ENCODE data around the gene TAGLN3.

The TAGLN3 gene

DNA sequence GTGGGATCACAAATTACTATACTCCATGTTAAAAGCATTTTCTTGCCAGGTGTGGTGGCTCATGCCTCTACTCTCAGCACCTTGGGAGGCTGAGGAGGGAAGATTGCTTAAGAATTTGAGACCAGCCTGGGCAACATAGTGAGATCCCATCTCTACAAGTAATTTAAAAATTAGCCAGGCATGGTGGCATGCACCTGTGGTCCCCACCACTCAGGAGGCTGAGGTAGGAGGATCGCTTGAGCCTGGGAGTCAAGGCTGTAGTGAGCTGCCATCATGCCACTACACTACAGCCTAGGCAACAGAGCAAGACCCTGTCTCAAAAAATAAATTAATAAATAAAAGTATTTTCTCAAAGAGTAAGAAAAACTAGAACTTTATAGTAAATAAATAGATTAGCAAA is 42.8 kb upstream of the TAGLN3 start:
- ChIA-PET POLR2A (no interaction called here), CTCF (interaction anchor here (0.9 to 1.2 kb wide), 2 partner anchors 12 to 87 kb away, joined by 4 read pairs; no protein-coding TSS in a partner anchor)
- Histone ChIP-seq H3K4me1 (ENCODE audit: control insufficient read depth, insufficient read depth, low read length) (peaks cover 7% of the 10 kb centered on the region), H3K4me3 (ENCODE audit: low read depth, low read length) (no peak overlapping the region), H3K36me3 (ENCODE audit: control insufficient read depth in 2 of 2, insufficient read depth in 1 of 2, low read length in 2 of 2) (peaks cover 0 to 5% of the 10 kb centered on the region in 2 experiments; a peak in 1 of 3 replicates), H3K9me3 (ENCODE audit: control insufficient read depth, insufficient read depth, low read depth, low read length) (no peaks in the 10 kb centered on the region), H3K27ac (ENCODE audit: extremely low read depth, low read depth, low read length) (no peak overlapping the region)
- TF ChIP-seq ZSCAN23 (tag by site-specific recombination; IDR thresholded peaks at IDR 0.05): no peak
- 0 out of 2 replicates have a peak, but pooled peaks have one; percentile 16 for TF ChIP-seq ZNF121 (tag by site-specific recombination; IDR thresholded peaks at IDR 0.05)

DNA sequence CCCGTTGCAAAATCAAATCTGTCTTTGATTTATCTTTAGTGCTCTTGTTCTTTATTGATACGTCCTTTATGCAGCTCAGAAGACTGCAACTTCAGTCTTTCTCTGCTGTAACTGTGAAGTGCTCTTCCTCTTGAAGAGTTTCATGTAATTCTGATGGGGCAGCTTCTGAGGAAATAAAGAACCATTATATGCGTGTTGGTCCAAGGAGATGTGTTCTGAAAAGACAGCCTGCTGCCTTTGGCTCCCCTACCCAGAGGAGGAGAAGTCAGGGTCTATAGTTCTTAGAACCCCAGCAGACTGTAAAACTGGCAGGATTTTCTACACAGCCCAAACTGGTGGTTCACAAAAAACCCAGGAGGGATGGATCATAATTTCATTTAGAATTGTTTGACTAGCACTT is 42.3 kb upstream of the TAGLN3 start:
- TF ChIP-seq ZNF133 (tag by site-specific recombination; IDR thresholded peaks at IDR 0.05) (peak; percentile 63; the same call in 1 of the 2 replicates), ZNF2 (tag by site-specific recombination; IDR thresholded peaks at IDR 0.05) (no peak)
- peaks cover 0 to 5% of the 10 kb centered on the region in 2 experiments; a peak in 1 of 3 replicates for H3K36me3 ChIP-seq (ENCODE audit: control insufficient read depth in 2 of 2, insufficient read depth in 1 of 2, low read length in 2 of 2)
- ChIA-PET POLR2A (no interaction called here), CTCF (interaction anchor here (1.2 kb wide), 1 partner anchor 11 kb away, joined by 4 read pairs; no protein-coding TSS in a partner anchor)
- H3K9me3 ChIP-seq (ENCODE audit: control insufficient read depth, insufficient read depth, low read depth, low read length): no peaks in the 10 kb centered on the region
- no peak overlapping the region for H3K4me3 ChIP-seq (ENCODE audit: low read depth, low read length)
- H3K4me1 ChIP-seq (ENCODE audit: control insufficient read depth, insufficient read depth, low read length): peaks cover 7% of the 10 kb centered on the region
- H3K27ac ChIP-seq (ENCODE audit: extremely low read depth, low read depth, low read length): no peak overlapping the region

DNA sequence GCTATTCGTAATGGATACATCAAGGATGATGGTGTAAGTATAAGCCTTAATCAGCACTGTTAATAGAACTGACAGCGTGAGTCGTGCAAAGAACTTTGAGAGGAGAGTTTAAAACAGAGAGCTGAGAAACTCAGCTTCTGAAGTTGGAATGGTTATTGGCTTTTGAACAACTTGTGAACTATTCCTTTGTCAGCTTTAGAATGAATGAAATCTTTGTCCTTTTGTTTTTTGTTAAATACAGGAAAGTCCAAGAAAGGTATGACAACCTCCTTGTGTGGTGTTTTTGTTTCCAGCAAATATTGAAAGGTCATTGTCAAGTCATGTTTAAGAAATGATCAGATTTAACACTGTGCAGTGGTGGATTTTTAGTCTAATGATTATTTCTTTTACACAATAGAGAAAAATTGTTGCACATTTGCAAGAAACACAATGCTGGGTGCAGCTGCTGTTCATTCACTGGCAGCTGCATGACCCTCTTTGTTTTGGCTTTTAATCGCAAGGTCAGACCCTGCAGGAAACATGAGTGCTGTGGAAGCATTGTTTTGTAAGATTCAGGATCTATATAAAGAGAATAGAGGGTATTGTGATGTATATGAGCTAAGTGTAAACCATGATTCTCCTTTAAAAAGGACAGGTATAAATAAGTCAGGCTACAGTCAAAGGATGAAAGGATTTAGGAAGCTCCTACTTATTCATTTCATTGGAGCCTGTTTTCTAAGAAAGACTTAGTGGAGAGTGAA is 41.6 kb upstream of the TAGLN3 start:
- TF ChIP-seq ZEB2 (tag by site-specific recombination; IDR thresholded peaks at IDR 0.05) (no peak), SP3 (tag by site-specific recombination; IDR thresholded peaks at IDR 0.05) (no peak), PRDM1 (tag by site-specific recombination; IDR thresholded peaks at IDR 0.05) (no peak), ZNF501 (tag by site-specific recombination; IDR thresholded peaks at IDR 0.05) (no peak), ZNF558 (tag by site-specific recombination; IDR thresholded peaks at IDR 0.05) (no peak), ZFP69B (tag by site-specific recombination; IDR thresholded peaks at IDR 0.05) (no peak), EGR2 (tag by site-specific recombination; IDR thresholded peaks at IDR 0.05; ENCODE audit: low read depth) (no peak)
- TF ChIP-seq, protein P1, sequence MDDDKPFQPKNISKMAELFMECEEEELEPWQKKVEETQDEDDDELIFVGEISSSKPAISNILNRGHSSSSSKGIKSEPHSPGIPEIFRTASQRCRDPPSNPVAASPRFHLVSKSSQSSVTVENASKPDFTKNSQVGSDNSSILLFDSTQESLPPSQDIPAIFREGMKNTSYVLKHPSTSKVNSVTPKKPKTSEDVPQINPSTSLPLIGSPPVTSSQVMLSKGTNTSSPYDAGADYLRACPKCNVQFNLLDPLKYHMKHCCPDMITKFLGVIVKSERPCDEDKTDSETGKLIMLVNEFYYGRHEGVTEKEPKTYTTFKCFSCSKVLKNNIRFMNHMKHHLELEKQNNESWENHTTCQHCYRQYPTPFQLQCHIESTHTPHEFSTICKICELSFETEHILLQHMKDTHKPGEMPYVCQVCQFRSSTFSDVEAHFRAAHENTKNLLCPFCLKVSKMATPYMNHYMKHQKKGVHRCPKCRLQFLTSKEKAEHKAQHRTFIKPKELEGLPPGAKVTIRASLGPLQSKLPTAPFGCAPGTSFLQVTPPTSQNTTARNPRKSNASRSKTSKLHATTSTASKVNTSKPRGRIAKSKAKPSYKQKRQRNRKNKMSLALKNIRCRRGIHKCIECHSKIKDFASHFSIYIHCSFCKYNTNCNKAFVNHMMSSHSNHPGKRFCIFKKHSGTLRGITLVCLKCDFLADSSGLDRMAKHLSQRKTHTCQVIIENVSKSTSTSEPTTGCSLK (tag by site-specific recombination; IDR thresholded peaks at IDR 0.05): no peak
- TF ChIP-seq, protein P2, sequence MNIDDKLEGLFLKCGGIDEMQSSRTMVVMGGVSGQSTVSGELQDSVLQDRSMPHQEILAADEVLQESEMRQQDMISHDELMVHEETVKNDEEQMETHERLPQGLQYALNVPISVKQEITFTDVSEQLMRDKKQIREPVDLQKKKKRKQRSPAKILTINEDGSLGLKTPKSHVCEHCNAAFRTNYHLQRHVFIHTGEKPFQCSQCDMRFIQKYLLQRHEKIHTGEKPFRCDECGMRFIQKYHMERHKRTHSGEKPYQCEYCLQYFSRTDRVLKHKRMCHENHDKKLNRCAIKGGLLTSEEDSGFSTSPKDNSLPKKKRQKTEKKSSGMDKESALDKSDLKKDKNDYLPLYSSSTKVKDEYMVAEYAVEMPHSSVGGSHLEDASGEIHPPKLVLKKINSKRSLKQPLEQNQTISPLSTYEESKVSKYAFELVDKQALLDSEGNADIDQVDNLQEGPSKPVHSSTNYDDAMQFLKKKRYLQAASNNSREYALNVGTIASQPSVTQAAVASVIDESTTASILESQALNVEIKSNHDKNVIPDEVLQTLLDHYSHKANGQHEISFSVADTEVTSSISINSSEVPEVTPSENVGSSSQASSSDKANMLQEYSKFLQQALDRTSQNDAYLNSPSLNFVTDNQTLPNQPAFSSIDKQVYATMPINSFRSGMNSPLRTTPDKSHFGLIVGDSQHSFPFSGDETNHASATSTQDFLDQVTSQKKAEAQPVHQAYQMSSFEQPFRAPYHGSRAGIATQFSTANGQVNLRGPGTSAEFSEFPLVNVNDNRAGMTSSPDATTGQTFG (tag by site-specific recombination; IDR thresholded peaks at IDR 0.05; ENCODE audit: borderline replicate concordance): no peak
- no peak overlapping the region for H3K27ac ChIP-seq (ENCODE audit: extremely low read depth, low read depth, low read length)
- CTCF ChIA-PET: interaction anchor here (1.2 kb wide), 1 partner anchor 56 kb away, joined by 3 read pairs; no protein-coding TSS in a partner anchor
- peaks cover 0 to 5% of the 10 kb centered on the region in 2 experiments; a peak in 1 of 3 replicates for H3K36me3 ChIP-seq (ENCODE audit: control insufficient read depth in 2 of 2, insufficient read depth in 1 of 2, low read length in 2 of 2)
- H3K4me3 ChIP-seq (ENCODE audit: low read depth, low read length): no peak overlapping the region
- peaks cover 7% of the 10 kb centered on the region for H3K4me1 ChIP-seq (ENCODE audit: control insufficient read depth, insufficient read depth, low read length)
- no peaks in the 10 kb centered on the region for H3K9me3 ChIP-seq (ENCODE audit: control insufficient read depth, insufficient read depth, low read depth, low read length)
- POLR2A ChIA-PET: interaction anchor here (0.6 kb wide), 1 partner anchor 13 kb away, joined by 3 read pairs; no protein-coding TSS in a partner anchor
